Neural cell (in vitro differentiated cells): ENCODE measurements around the gene EXOC4. TPM values are rescaled to one million over a fixed set of nuclear protein-coding genes. Genes with fewer than 3 reads are reported as not detected.

ENCODE experiments used
- H2AFZ ChIP-seq: fragments of 200-600, 300-800 bp; sonication (generic), shearing (Covaris generic); 2 replicates; pipeline ENCODE4 v1.6.0; 2014; ENCODE audit warnings: low read depth, mild to moderate bottlenecking, antibody characterized with exemption, low read length, moderate library complexity
- H3F3A ChIP-seq: fragments of 200-600 bp; shearing (Covaris generic); 2 replicates; pipeline ENCODE4 v1.6.1; 2016; ENCODE audit warnings: mild to moderate bottlenecking, moderate library complexity, mixed read lengths, antibody characterized with exemption, low read length; ENCODE audit not compliant: insufficient read depth, poor library complexity, severe bottlenecking
- H3K27ac ChIP-seq: fragments of 200-600, 300-800 bp; sonication (generic), shearing (Covaris generic); 2 replicates; pipeline ENCODE4 v1.5.1; 2014; ENCODE audit warnings: mild to moderate bottlenecking, low read length, moderate library complexity
- H3K27me3 ChIP-seq: fragments of 300-800, 200-600 bp; sonication (generic), shearing (Covaris generic); 2 replicates; pipeline ENCODE4 v1.6.0; 2014; ENCODE audit warnings: mild to moderate bottlenecking, low read depth, low read length, moderate library complexity; ENCODE audit not compliant: insufficient read depth
- H3K36me3 ChIP-seq: fragments of 300-800, 200-600 bp; sonication (generic), shearing (Covaris generic); 2 replicates; pipeline ENCODE4 v1.5.1; 2014; ENCODE audit warnings: mild to moderate bottlenecking, antibody characterized with exemption, low read length, moderate library complexity; ENCODE audit not compliant: insufficient read depth
- H3K4me2 ChIP-seq: fragments of 300-800, 200-600 bp; sonication (generic), shearing (Covaris generic); 2 replicates; pipeline ENCODE4 v1.6.0; 2014; ENCODE audit warnings: mild to moderate bottlenecking, low read length
- H3K4me3 ChIP-seq: fragments of 300-800, 200-600 bp; sonication (generic), shearing (Covaris generic); 2 replicates; pipeline ENCODE4 v1.5.1; 2014; ENCODE audit warnings: mild to moderate bottlenecking, low read length, moderate library complexity
- H3K79me2 ChIP-seq: fragments of 200-600 bp; shearing (Covaris generic); replicated peaks from 2 replicates; pipeline ENCODE4 v1.6.0; 2014; ENCODE audit warnings: mild to moderate bottlenecking, low read length, moderate library complexity; ENCODE audit not compliant: insufficient read depth
- H3K9ac ChIP-seq: fragments of 300-800, 200-600 bp; sonication (generic), shearing (Covaris generic); 2 replicates; pipeline ENCODE4 v1.6.1; 2016; ENCODE audit warnings: mild to moderate bottlenecking, low read length, mixed read lengths
- H3K9me2 ChIP-seq: fragments of 200-600 bp; shearing (Covaris generic); 2 replicates; pipeline ENCODE4 v1.6.1; 2016; ENCODE audit warnings: mild to moderate bottlenecking, low read length, mixed read lengths; ENCODE audit not compliant: insufficient read depth
- H3K9me3 ChIP-seq: fragments of 200-600, 300-800 bp; sonication (generic), shearing (Covaris generic); 2 replicates; pipeline ENCODE4 v1.6.1; 2016; ENCODE audit warnings: mild to moderate bottlenecking, mixed run types, low read length, moderate library complexity, mixed read lengths
- H4K20me1 ChIP-seq: fragments of 200-600 bp; shearing (Covaris generic); 2 replicates; pipeline ENCODE4 v1.6.1; 2016; ENCODE audit warnings: mild to moderate bottlenecking, mixed run types; ENCODE audit not compliant: insufficient read depth
- CTCF ChIP-seq: fragments of 450-650 bp; IDR thresholded peaks from 2 replicates; pipeline ENCODE4 v1.5.1; 2014; ENCODE audit warnings: antibody characterized with exemption, mild to moderate bottlenecking, moderate library complexity; ENCODE audit not compliant: poor library complexity, severe bottlenecking
- EP300 ChIP-seq: fragments of 450-650 bp; conservative IDR thresholded peaks from 2 replicates; pipeline ENCODE4 v1.6.1; 2014; ENCODE audit warnings: antibody characterized with exemption, mild to moderate bottlenecking, moderate library complexity; ENCODE audit not compliant: poor library complexity, severe bottlenecking
- EZH2 ChIP-seq: fragments of 200-600, 300-800 bp; shearing (Covaris generic), sonication (generic); IDR thresholded peaks from 2 replicates; pipeline ENCODE4 v1.6.1; 2014; ENCODE audit warnings: antibody characterized with exemption, low read length, borderline replicate concordance, mild to moderate bottlenecking; ENCODE audit not compliant: insufficient read depth, poor library complexity, severe bottlenecking
- MXI1 ChIP-seq: fragments of 450-650 bp; conservative IDR thresholded peaks from 2 replicates; pipeline ENCODE4 v1.6.1; 2014; ENCODE audit warnings: antibody characterized with exemption, mild to moderate bottlenecking; ENCODE audit not compliant: poor library complexity, severe bottlenecking
- POLR2AphosphoS5 ChIP-seq: IDR thresholded peaks from 2 replicates; pipeline ENCODE4 v1.6.1; 2012
- RAD21 ChIP-seq: fragments of 450-650 bp; conservative IDR thresholded peaks from 2 replicates; pipeline ENCODE4 v1.6.1; 2014; ENCODE audit warnings: antibody characterized with exemption, mild to moderate bottlenecking, moderate library complexity
- SMC3 ChIP-seq: fragments of 450-650 bp; conservative IDR thresholded peaks from 2 replicates; pipeline ENCODE4 v1.6.1; 2014; ENCODE audit warnings: antibody characterized with exemption, mild to moderate bottlenecking, moderate library complexity; ENCODE audit not compliant: poor library complexity
- TAF1 ChIP-seq: IDR thresholded peaks from 2 replicates; pipeline ENCODE4 v1.6.1; 2012; ENCODE audit warnings: low read depth
- polyA plus RNA-seq: library from polyadenylated mRNA; depleted of rRNA; stranded (reverse); fragments of >200 nt; gene quantifications from 2 replicates; pipeline ENCODE4 v1.2.3, GENCODE V29; 2014
- TF ChIP-seq, protein P1 (sequence below): IDR thresholded peaks from 2 replicates; pipeline ENCODE4 v1.6.1; 2012; ENCODE audit warnings: borderline replicate concordance

Gene EXOC4
- polyA plus RNA-seq, 1 donor from 2014 or later: 36.5 TPM

GRCh38 chr7:134060874-134061273 lies 808.0 kb downstream of the EXOC4 start:
- TF ChIP-seq EZH2: no peak
- TF ChIP-seq TAF1: no peak
- no peak for TF ChIP-seq EP300
- no peak for TF ChIP-seq CTCF
- no peak for TF ChIP-seq RAD21
- no peak for TF ChIP-seq SMC3
- TF ChIP-seq, protein P1, sequence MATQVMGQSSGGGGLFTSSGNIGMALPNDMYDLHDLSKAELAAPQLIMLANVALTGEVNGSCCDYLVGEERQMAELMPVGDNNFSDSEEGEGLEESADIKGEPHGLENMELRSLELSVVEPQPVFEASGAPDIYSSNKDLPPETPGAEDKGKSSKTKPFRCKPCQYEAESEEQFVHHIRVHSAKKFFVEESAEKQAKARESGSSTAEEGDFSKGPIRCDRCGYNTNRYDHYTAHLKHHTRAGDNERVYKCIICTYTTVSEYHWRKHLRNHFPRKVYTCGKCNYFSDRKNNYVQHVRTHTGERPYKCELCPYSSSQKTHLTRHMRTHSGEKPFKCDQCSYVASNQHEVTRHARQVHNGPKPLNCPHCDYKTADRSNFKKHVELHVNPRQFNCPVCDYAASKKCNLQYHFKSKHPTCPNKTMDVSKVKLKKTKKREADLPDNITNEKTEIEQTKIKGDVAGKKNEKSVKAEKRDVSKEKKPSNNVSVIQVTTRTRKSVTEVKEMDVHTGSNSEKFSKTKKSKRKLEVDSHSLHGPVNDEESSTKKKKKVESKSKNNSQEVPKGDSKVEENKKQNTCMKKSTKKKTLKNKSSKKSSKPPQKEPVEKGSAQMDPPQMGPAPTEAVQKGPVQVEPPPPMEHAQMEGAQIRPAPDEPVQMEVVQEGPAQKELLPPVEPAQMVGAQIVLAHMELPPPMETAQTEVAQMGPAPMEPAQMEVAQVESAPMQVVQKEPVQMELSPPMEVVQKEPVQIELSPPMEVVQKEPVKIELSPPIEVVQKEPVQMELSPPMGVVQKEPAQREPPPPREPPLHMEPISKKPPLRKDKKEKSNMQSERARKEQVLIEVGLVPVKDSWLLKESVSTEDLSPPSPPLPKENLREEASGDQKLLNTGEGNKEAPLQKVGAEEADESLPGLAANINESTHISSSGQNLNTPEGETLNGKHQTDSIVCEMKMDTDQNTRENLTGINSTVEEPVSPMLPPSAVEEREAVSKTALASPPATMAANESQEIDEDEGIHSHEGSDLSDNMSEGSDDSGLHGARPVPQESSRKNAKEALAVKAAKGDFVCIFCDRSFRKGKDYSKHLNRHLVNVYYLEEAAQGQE: no peak
- H3K27ac ChIP-seq: peak overlapping the region; percentile 43
- no peaks in the 10 kb centered on the region for H3K9me2 ChIP-seq
- H3K9ac ChIP-seq: no peak overlapping the region
- no peak overlapping the region for H2AFZ ChIP-seq
- no peaks in the 10 kb centered on the region for H3K79me2 ChIP-seq
- H4K20me1 ChIP-seq: no peaks in the 10 kb centered on the region
- H3F3A ChIP-seq: peaks cover 5% of the 10 kb centered on the region
- no peak overlapping the region for H3K4me3 ChIP-seq
- no peaks in the 10 kb centered on the region for H3K36me3 ChIP-seq
- H3K9me3 ChIP-seq: no peaks in the 10 kb centered on the region
- no peaks in the 10 kb centered on the region for H3K27me3 ChIP-seq
- H3K4me2 ChIP-seq: peak overlapping the region; percentile 12

- no peaks in the 10 kb centered on the region for H3K79me2 ChIP-seq
These were observed 809.6 kb downstream of the EXOC4 start for GRCh38 chr7:134062460-134062859.

More at GRCh38 chr7:134062460-134062859, 809.6 kb downstream of the EXOC4 start:
- H4K20me1 ChIP-seq: no peaks in the 10 kb centered on the region
- no peaks in the 10 kb centered on the region for H3K9me2 ChIP-seq
- no peaks in the 10 kb centered on the region for H3K36me3 ChIP-seq
- no peak overlapping the region for H3K4me3 ChIP-seq
- TF ChIP-seq CTCF (no peak), TAF1 (no peak), MXI1 (no peak), SMC3 (no peak), POLR2AphosphoS5 (no peak), RAD21 (no peak), EP300 (no peak), EZH2 (no peak)
- TF ChIP-seq, protein P1: no peak
- H2AFZ ChIP-seq: no peak overlapping the region
- H3K27me3 ChIP-seq: no peaks in the 10 kb centered on the region
- H3K4me2 ChIP-seq: no peak overlapping the region
- peaks cover 5% of the 10 kb centered on the region for H3F3A ChIP-seq
- no peak overlapping the region for H3K9ac ChIP-seq
- H3K27ac ChIP-seq: no peak overlapping the region
- H3K9me3 ChIP-seq: no peaks in the 10 kb centered on the region
